ENCODE results near the gene TREML2.

DNA sequence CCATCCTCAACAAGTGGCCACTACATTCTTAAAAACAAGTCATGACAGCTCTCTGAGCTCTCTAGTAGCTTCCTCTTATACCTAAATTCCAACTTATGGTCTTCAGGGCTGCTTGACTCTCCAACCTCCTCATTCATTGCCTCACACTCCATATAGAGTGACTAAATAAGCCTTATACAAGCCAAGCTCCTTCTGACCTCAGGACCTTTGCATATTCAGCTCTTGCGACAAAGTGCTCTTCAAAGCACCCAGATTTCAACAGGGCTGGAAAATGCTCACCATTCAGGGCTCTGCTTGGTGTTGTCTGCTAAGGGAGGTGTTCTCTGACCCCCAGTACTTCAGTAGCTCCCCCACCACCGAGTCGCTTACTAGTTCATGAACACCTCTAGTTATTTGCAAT lies 3.7 kb downstream of the TREML2 start:
- TF ChIP-seq, protein P1, sequence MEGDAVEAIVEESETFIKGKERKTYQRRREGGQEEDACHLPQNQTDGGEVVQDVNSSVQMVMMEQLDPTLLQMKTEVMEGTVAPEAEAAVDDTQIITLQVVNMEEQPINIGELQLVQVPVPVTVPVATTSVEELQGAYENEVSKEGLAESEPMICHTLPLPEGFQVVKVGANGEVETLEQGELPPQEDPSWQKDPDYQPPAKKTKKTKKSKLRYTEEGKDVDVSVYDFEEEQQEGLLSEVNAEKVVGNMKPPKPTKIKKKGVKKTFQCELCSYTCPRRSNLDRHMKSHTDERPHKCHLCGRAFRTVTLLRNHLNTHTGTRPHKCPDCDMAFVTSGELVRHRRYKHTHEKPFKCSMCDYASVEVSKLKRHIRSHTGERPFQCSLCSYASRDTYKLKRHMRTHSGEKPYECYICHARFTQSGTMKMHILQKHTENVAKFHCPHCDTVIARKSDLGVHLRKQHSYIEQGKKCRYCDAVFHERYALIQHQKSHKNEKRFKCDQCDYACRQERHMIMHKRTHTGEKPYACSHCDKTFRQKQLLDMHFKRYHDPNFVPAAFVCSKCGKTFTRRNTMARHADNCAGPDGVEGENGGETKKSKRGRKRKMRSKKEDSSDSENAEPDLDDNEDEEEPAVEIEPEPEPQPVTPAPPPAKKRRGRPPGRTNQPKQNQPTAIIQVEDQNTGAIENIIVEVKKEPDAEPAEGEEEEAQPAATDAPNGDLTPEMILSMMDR (conservative IDR thresholded peaks at IDR 0.05), result no peak
- TF ChIP-seq EZH2 (IDR thresholded peaks at IDR 0.05; ENCODE audit: low read depth), result no peak
